ENCODE results near the gene GRHPR. TPM values are rescaled to one million over a fixed set of nuclear protein-coding genes. Genes with fewer than 3 reads are reported as not detected.
"Not testable (repeated sequence)": the region's sequence is repeated elsewhere in the genome, so short reads cannot be mapped to it uniquely, and the experiment has no call there.

Gene GRHPR
- total RNA-seq, 2 donors from 2014 or later = 129 to 137 TPM

DNA sequence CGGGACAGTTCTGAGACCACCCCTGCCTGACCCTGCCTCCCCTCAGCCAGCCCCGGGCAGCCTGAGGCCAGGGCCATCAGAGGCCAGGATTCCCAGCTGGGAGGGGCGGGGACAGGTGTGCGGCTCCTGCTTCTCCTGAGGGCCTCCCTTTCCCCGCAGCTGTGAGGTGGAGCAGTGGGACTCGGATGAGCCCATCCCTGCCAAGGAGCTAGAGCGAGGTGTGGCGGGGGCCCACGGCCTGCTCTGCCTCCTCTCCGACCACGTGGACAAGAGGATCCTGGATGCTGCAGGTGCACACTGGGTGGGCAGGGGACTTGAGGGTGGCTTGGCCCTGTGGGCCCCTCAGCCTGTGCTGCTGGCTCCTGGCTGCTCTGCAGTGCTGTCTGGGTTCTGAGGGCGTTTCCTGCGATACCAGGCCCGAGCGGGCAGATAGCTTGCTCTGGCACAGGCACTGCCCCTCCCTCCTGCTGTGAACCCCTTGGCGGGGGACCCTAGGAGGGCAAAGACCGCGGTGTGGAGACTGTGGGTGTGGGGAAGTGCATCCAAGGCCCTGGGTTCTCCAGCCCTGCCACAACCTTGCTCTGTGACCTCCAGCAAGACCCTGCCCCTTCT is 2.3 kb downstream of the GRHPR start:
- Histone ChIP-seq H3K27ac (peak overlapping the region in 1 of 2 donors; percentile 21), H3K36me3 (peaks cover 36% of the 10 kb centered on the region), H3K4me3 (no peak overlapping the region), H3K27me3 (no peaks in the 10 kb centered on the region), H3K9me3 (no peaks in the 10 kb centered on the region), H3K4me1 (peaks cover 0 to 34% of the 10 kb centered on the region in 2 donors)
- DNase-seq (ENCODE audit: low spot score) = no peak
- TF ChIP-seq, protein P1, sequence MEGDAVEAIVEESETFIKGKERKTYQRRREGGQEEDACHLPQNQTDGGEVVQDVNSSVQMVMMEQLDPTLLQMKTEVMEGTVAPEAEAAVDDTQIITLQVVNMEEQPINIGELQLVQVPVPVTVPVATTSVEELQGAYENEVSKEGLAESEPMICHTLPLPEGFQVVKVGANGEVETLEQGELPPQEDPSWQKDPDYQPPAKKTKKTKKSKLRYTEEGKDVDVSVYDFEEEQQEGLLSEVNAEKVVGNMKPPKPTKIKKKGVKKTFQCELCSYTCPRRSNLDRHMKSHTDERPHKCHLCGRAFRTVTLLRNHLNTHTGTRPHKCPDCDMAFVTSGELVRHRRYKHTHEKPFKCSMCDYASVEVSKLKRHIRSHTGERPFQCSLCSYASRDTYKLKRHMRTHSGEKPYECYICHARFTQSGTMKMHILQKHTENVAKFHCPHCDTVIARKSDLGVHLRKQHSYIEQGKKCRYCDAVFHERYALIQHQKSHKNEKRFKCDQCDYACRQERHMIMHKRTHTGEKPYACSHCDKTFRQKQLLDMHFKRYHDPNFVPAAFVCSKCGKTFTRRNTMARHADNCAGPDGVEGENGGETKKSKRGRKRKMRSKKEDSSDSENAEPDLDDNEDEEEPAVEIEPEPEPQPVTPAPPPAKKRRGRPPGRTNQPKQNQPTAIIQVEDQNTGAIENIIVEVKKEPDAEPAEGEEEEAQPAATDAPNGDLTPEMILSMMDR (IDR thresholded peaks at IDR 0.05) = no peak

- TF ChIP-seq, protein P1 (IDR thresholded peaks at IDR 0.05) = no peak
- Histone ChIP-seq H3K27ac (peak overlapping the region in 1 of 2 donors; percentile 21), H3K36me3 (peaks cover 42% of the 10 kb centered on the region)
These were observed 2.8 kb downstream of the GRHPR start for GRCh38 chr9:37425298-37425752.

GRCh38 chr9:37426431-37426830 is 3.9 kb downstream of the GRHPR start:
- DNase-seq (ENCODE audit: low spot score); H3K27me3 ChIP-seq; H3K9me3 ChIP-seq; H3K27ac ChIP-seq; H3K4me3 ChIP-seq: not testable (repeated sequence)
- Histone ChIP-seq H3K36me3 (peaks cover 50% of the 10 kb centered on the region), H3K4me1 (peaks cover 0 to 34% of the 10 kb centered on the region in 2 donors)

More at GRCh38 chr9:37425298-37425752, 2.8 kb downstream of the GRHPR start:
- peaks cover 0 to 34% of the 10 kb centered on the region in 2 donors for H3K4me1 ChIP-seq
- no peaks in the 10 kb centered on the region for H3K27me3 ChIP-seq
- DNase-seq (ENCODE audit: low spot score) = no peak
- no peak overlapping the region for H3K4me3 ChIP-seq
- no peaks in the 10 kb centered on the region for H3K9me3 ChIP-seq

GRCh38 chr9:37426846-37427245 is 4.3 kb downstream of the GRHPR start:
- Histone ChIP-seq H3K27ac (no peak overlapping the region), H3K9me3 (no peaks in the 10 kb centered on the region), H3K4me1 (peaks cover 0 to 34% of the 10 kb centered on the region in 2 donors), H3K36me3 (peaks cover 50% of the 10 kb centered on the region), H3K27me3 (no peaks in the 10 kb centered on the region), H3K4me3 (no peak overlapping the region)
- no peak for DNase-seq (ENCODE audit: low spot score)
- TF ChIP-seq, protein P1 (IDR thresholded peaks at IDR 0.05) = no peak

GRCh38 chr9:37428345-37428744 is 5.8 kb downstream of the GRHPR start:
- TF ChIP-seq, protein P1 (IDR thresholded peaks at IDR 0.05) = no peak
- H3K27me3 ChIP-seq = no peaks in the 10 kb centered on the region
- no peak overlapping the region for H3K4me3 ChIP-seq
- H3K9me3 ChIP-seq = no peaks in the 10 kb centered on the region
- DNase-seq (ENCODE audit: low spot score) = no peak
- no peak overlapping the region for H3K27ac ChIP-seq
- H3K4me1 ChIP-seq = peaks cover 0 to 36% of the 10 kb centered on the region in 2 donors
- peaks cover 50% of the 10 kb centered on the region for H3K36me3 ChIP-seq

GRCh38 chr9:37429441-37430285 is 7.2 kb downstream of the GRHPR start:
- H3K9me3 ChIP-seq = no peaks in the 10 kb centered on the region
- no peaks in the 10 kb centered on the region for H3K27me3 ChIP-seq
- H3K27ac ChIP-seq = no peak overlapping the region
- H3K4me1 ChIP-seq = peaks cover 0 to 35% of the 10 kb centered on the region in 2 donors
- no peak for DNase-seq (ENCODE audit: low spot score)
- no peak overlapping the region for H3K4me3 ChIP-seq
- peaks cover 64% of the 10 kb centered on the region for H3K36me3 ChIP-seq
- TF ChIP-seq, protein P1 (IDR thresholded peaks at IDR 0.05) = no peak

Data from right atrium auricular region (tissue), 2 donors.